ENCODE results near the gene EVA1C. TPM values are rescaled to one million over a fixed set of nuclear protein-coding genes. Genes with fewer than 3 reads are reported as not detected.
A peak's percentile ranks its signal among the peaks of the same experiment; 100 is the strongest.
"Not testable (repeated sequence)": the region's sequence is repeated elsewhere in the genome, so short reads cannot be mapped to it uniquely, and the experiment has no call there.

EVA1C gene
- polyA plus RNA-seq, 1 donor: 2.1 TPM

DNA sequence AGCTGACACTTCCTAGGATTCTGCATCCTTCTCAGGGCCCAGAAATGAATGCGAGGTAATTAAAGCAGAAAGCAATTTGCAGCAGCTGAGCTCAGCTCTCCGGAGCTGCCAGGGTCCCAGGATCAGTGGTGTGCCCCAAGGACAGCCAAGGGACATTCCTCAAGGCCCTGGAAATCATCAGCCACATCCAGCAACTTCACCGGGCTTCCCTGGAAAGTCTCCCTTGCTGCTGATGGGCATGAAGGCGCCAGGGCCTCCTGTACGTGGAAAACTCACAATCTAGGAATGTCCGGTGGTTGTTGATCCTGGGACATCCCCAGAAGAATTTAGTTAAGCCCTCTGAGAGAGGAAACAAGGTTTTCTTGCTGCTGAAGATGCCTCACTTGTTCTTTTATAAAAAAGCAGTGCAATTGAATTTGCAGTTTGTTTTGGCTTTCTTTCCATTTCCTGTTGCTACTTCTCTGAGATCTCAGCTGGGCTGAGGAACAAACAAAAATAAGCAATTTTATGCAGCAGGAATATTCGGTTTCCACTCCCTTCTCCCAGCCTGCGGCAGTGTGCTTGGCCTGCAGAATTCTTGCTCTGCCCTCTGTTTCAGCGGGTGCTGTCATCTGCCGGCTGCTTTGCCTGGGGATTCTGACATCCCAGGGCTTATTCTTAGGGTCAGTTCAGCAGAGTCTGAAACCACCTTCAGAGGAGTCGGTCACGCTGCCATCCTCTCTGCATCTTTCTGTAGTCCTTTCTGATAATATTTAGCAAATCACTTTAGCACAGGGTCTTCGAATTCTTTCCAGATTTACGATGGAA is 86.9 kb downstream of the EVA1C start:
- DNase-seq (ENCODE audit: low read depth): no peak

DNA sequence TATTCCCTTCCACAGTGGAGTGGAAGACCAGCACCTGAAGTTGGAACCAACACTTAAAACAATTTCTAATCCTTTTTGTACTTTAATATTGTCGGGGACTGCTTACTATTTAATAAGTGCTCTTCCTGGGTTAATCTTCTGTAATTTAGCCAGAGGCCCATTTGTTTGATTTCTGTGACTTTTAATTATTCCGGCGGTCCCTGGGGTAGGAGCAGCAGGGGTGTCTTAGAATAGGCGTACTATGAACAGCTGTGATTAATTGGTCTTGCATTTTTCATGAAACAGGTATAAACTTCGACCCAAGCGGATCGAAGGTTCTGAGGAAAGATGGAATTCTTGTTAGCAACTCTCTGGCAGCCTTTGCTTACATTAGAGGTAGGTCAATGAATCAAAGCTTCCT is 91.1 kb downstream of the EVA1C start:
- not testable (repeated sequence) for DNase-seq (ENCODE audit: low read depth)

DNA sequence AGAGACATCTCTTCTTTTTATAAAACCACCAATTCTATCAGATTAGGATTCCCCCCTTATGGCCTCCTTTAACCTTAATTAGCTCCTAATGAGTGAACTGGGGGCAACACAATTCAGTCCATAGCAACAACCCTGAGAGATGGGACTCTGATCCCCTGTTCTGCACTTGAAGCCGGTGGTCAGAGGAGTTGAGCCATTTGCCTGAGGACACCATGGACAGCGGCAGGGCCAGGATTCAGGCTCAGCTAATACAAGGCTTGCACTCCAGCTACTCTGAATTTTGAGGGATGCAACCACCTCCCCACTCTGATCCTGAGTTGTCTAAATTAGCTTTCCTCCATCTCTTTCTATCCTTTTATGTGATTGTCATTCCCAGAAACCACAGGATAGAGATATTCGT is 93.3 kb downstream of the EVA1C start:
- not testable (repeated sequence) for DNase-seq (ENCODE audit: low read depth)

DNA sequence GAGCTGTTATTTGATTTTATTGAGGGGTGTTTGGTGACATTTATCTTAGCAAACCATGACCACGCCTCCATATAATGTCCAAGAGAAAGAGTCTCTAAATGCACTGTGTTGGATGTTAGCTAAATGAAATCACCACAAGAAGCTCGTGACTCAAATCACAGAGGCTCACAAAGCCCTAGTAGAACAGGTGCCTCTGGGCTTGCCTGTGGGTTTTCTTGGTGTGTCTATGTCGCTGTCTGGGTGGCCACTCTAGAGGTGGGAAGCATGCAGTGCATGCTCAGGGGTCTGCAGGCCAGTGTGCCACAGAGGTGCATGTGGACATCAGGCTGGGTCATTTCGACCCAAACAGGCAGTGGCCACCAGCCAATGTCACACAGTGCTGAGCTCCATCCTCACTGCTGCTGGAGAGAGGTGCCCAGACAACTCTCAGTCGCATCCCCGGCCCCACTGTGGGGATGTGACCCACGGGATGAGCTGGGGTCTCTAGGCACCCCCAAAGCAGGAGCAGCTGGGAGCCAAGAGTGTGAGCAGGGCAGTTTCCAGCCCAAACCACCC is 94.0 kb downstream of the EVA1C start:
- DNase-seq (ENCODE audit: low read depth): not testable (repeated sequence)

DNA sequence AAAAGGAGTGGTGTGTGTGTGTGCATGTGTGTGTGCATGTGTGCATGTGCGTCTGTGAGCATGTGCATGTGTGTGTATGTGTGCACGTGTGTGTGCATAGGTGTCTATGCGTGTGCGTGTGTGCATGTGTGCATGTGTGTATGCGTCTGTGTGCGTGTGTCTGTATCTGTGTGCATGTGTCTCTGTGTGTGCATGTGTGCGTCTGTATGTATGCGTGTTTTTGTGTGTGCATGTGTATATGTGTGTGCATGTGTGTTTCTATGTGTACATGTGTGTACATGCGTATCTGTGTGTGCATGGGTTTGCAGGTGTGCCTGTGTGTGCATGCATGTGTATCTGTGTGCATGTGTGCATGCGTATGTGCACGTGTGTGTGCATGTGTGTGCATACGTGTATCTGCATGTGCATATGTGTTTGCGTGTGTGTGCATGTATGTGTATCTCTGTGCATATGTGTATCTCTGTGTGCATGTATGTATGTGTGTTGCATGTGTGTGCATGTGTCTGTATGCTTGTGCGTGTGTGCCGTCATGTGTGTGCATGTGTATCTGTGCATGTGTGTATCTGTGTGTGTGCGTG is 94.9 kb downstream of the EVA1C start:
- no peak for DNase-seq (ENCODE audit: low read depth)

DNA sequence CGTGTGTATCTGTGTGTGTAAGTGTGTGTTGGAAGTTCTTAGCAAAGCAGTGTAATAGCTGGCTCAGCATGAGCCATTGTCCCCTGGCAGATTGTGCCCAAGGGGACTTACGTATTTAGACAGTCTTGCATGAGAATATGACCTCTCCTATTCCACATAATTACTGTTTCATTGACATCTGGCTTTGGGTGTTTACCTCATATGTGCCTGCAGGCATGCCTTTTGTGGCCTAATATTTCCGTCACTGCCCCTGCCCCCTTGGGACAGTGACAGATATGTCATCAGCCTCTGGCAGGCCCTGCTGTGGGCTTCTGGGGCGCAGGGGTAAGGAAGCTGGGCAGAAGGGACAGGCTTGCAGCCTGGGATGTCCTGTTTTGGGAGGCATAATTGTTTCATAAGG is 95.5 kb downstream of the EVA1C start:
- not testable (repeated sequence) for DNase-seq (ENCODE audit: low read depth)

DNA sequence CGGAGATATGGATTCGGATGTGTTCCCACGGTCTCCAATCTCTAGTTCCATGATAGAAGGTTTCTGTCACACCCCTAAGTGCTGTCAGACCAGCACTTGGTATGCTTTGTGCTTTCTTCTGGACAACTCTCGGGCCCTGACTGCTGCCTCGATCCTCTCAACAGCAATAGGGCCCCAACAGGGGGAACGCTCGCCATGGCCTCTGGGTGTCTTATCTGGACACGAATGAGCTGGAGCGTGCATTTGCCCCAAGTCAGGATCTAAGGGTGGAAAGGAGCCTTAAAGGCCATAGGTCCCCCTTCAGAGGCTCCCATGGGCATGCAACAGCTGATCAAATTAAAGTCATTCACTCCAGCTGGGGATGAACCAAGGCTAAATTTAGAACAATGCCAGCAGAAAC is 96.1 kb downstream of the EVA1C start:
- DNase-seq (ENCODE audit: low read depth): no peak

DNA sequence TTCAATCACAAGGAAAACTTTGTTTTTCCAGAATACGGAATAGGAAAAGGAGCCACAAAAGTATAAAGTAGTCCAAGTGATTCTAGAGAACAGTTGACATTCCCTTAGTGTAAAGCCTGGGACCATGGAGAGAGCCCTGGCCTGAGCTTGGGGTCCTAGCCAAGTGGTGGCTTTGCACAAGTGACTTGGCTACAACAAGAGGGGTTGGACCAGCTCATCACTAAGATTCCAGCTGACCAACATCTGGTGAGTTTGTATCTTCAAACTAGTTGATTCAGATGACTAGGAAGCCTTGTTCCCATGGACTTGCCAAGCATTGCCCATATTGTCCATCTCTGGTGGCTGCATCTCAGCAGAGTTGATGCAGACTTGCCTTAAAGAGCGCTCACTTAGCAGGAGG is 96.5 kb downstream of the EVA1C start:
- not testable (repeated sequence) for DNase-seq (ENCODE audit: low read depth)

DNA sequence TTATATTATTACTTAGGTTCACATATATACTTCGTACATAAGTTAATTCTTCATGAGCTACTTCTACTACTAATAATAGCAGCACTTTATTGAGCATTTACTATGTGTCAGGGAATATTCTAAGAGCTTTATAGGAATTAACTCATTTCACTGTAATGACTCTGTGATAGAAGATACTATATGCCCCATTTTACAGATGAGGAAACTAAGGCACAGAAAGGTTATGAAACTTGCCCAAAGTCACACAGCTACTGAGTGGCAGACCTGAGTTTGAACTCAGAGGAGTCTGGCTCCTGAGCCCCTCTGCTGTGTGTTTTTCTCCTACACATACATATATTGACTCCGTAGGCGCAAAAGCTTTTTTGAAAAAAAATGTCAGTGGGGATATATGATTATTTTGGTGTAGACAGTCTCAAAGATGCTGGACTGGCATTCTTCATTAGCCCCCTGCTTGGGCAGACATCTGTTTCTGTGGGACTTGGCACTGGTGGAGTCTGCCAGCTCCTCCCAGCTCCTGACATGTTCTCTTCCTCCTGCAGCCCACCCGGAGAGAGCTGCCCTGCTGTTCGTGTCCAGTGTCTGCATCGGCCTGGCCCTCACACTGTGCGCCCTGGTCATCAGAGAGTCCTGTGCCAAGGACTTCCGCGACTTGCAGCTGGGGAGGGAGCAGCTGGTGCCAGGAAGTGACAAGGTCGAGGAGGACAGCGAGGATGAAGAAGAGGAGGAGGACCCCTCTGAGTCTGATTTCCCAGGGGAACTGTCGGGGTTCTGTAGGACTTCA is 102.0 kb downstream of the EVA1C start:
- no peak for DNase-seq (ENCODE audit: low read depth)

DNA sequence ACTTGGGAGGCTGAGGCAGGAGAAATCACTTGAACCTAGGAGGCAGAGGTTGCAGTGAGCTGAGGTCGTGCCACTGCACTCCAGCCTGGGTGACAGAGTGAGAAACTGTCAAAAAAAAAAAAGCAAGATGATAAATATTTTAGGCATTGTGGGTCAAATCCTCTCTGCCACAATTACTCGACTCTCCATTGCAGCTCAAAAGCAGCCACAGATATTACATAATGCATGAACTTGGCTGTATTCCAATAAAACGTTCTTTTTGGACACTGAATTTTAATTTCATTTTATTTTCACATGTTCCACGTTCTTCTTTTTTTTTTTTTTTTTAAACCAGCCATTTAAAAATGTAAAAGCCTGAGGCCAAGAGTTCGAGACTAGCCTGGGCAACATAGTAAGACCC is 103.4 kb downstream of the EVA1C start:
- DNase-seq (ENCODE audit: low read depth): no peak

DNA sequence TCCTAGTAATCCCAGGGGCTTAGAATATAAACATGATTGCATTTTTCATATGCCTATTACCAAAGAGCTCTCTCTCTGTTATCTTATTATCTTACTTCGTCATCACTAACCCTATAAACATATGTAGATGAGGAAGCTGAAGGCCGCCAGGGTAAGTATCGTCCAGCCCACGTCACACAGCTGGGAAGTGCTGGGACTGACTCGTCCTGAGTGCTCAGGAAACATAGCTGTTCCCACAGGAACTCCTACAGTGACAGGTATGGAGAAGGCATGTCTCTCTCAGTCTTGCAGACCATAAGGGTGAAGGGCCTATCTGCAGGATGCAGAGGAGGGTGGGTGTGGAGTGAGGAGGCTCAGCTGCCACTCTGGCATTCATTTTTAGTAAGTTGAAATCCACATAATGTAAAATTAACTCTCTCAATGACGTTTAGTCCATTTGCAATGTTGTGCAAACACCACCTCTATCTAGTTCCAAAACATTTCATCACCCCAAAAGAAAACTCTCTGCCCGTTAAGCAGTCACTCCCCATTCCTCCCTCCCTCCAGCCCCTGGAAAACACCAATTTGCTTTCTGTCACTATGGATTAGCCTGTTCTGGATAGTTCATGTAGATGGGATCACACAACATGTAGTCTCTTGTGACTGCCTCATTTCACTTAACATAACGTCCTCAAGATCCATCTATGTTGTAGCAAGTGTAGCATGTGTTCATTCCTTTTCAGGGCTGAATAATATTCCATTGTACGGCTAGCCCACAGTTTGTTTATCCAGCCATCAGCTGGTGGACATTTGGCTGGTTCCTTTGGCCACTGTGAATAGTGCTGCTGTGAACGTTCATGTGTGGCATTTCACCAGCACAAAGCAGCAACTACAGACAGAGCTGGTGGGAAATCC is 104.5 kb downstream of the EVA1C start:
- DNase-seq (ENCODE audit: low read depth): no peak

DNA sequence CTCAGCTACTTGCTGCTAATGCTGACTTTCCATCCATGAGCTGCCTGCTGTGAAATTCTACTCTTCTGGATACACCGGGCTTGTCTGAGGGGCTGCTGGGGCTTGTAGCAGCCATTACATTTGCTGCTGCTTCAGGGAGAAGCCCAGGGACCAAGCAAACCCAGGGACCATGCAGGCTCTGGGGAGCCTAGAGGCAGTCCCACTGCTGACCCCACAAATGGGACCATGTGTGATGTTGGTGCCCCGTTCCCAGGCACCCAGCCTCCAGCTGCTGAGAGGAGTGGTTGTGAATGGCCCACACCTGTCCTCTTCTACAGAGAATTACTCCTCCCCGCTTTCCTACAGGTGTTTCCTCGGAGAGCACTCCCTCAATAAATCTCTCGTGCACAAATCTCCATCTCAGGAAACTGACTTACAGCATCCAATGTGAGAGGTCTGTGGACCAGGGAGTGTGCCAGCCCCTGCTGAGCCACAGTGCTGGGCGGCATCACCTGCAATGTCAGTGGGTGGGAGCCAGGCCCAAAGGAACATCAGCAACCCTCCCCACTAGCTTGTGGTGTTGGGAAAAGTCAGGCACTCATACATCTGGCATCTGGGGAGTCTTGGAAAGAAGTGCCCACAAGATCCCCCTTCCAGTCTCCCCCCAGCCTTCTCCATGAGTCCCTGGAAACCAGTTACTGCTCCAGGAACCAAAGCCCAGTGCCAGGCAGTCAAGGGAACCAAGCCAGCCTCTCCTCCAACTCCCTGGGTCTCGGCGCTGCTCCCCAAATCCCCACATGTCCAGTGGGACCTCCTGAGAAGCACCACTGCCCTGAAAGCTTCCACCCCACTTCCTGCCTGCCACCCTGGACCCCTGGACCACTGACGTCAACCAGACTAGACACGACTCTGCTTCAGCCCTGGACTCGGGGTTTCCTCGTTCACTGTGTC is 107.7 kb downstream of the EVA1C start:
- DNase-seq (ENCODE audit: low read depth): no peak

DNA sequence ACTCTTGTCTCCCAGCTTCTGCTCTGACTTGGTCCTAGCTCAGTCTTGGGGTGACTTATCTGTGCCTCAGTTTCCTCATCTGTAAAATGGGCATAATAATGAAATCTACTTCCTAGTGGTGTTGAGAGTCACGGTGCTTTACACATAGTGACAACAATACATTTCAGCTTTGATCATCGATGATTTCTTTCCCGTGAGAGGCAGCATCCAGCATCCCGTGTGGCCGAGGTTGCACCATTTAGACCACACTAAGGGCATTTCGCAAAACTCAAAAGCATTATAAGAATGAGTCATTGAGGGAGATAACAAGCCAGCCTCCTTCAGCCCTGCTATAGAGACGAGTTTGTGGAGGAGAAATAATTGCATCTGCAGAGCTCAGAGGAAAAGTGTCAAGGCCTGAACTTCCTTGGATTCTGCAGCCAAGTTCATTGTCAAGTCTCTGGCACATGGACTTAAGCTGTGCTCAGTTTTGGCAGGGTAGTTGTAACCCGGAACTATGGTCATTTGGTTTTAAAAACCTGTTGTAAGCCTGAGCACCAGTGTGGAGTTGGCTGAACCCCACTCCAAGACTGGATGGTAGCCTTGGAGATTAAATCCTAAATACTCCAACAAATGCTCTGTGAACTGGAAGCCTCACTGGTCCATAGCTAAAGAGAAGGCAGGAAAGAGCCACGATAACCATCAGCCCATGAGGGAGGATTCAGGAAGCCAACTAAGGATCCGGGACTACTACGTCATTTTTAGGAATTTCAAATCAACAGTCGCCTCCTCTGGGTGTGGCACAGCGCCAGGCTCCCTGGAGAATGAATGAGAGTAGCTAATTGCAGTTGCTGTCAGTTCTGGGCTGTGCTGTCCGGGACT is 108.6 kb downstream of the EVA1C start:
- DNase-seq (ENCODE audit: low read depth): peak; percentile 52

DNA sequence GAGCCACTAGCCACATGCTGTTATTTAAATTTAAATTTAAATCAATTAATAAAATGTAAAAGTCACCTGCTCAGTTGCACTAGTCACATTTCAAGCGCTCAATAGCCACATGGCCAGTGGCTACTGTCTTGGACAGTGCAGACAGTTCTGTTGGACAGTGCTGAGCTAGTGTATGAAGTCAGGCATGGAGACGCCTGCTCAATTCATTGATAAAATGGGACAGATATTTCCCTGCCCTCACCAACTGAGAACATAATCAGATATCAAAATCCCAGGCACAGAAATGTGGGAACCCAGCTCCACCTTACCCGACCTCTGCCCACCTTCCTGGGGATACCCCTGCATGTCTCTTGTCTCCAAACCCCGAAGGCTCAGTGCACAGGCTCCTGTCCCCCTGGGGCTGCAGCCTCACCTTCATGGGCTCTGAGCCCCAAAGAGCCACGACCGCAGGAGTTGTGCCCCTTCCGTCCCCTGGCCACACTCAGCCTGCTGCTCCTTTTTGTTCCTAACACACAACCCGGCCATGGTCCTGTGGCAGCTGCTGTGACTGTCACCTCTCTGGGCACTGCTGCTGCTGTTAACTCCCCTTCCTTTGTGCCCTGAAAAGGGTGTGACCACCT is 109.3 kb downstream of the EVA1C start:
- no peak for DNase-seq (ENCODE audit: low read depth)

DNA sequence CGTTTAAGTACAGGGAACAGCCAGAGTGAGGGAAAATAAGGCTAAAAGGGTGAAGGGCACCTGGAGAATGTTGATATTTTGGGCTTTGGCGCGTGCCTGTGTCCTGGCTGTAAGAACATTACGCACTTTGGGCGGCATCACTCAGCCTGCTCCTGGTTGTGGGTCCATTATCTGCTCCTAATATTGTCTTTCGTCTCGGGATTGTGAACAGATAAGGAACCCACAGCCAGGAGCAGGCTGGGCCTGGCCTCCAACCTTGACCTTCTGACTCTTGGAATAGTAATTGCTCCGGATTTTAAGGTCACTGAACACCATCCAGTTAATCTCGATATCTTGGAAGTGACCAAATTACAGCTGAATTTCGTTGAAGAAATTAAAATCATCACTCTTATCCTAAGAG is 111.0 kb downstream of the EVA1C start:
- DNase-seq (ENCODE audit: low read depth): no peak

DNA sequence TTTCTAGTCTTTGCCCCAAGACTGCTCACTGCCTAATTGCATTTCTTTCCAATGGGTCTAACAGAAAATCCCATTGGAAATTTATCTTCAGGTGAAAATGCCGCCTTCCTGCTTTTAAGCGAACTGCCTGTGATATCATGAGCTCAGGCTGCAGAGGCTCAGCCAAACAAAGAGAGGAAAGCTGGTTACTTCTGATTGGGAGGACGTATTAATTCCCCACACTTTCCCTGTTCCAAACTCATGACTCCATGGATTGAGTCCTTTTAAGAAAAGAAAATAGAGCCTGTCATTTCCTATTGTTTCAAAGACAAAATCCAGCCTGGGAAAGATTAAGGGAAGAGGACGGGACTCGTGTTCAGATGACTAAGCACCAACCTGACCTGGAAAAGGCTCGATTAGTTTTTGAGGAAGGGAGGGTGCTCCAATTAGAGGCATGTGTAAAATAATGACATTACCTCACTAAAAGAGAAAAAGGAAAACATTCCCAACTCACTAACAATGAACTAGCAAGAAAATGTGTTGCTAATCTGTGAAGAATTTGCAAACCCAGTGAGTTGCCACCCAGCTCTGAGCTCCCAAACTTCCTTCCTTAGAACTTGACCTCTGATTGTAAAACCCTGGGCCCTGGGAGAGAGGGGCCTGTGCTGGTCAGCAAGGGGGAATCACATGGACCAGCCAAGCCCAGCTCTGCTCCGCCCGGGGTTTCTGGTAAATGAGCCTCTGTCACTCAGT is 111.6 kb downstream of the EVA1C start:
- no peak for DNase-seq (ENCODE audit: low read depth)

DNA sequence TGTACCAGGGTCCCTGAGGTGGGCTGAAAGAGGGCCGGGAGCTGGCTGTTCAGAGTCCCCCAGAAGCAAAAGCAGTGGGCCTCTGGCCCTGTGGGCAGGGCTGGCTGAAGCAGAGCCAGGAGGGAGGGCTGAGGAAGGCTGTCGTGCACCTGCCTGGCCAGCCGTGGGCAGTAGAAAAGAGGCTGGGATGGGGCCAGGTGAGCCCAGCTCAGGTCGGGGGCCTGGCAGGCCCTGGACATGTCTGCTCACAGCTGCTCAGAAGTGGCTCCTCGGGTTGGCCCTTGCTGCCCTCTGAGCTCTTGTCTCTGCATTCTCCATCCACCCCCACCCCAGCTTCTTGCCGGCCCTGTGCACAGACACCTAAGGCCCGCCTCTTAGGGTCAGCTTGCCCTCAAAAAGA is 112.8 kb downstream of the EVA1C start:
- no peak for DNase-seq (ENCODE audit: low read depth)

DNA sequence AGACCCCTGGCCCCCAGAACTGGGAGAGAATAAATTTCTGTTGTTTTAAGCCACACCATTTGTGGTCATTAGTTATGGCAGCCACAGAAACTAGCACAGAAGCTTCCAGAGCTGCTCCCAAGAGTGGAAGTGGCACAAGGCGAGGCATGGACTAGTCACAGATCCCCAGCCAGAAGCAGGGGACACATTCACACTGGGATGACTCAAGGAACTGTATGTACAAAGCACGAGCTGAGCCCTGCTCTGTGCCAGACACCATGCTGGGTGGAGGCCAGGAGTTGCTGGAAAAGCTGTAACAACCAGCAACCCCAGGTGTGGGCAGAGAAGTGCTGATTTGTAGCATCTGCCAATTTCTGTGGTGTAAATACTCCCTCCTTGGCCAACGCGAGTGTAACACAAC is 117.2 kb downstream of the EVA1C start:
- DNase-seq (ENCODE audit: low read depth): no peak
